GM19467 (cell line): Measurements from ENCODE around the gene ZNF66.
A peak's percentile ranks its signal among the peaks of the same experiment; 100 is the strongest.
"Not testable (repeated sequence)": the region's sequence is repeated elsewhere in the genome, so short reads cannot be mapped to it uniquely, and the experiment has no call there.

Experiments
- ATAC-seq: cut with Tn5 transposase; IDR thresholded peaks from one replicate; pipeline ENCODE4 v1.9.1; 2021; ENCODE audit warnings: mild to moderate bottlenecking, moderate library complexity; ENCODE audit not compliant: unreplicated experiment

Gene ZNF66

DNA sequence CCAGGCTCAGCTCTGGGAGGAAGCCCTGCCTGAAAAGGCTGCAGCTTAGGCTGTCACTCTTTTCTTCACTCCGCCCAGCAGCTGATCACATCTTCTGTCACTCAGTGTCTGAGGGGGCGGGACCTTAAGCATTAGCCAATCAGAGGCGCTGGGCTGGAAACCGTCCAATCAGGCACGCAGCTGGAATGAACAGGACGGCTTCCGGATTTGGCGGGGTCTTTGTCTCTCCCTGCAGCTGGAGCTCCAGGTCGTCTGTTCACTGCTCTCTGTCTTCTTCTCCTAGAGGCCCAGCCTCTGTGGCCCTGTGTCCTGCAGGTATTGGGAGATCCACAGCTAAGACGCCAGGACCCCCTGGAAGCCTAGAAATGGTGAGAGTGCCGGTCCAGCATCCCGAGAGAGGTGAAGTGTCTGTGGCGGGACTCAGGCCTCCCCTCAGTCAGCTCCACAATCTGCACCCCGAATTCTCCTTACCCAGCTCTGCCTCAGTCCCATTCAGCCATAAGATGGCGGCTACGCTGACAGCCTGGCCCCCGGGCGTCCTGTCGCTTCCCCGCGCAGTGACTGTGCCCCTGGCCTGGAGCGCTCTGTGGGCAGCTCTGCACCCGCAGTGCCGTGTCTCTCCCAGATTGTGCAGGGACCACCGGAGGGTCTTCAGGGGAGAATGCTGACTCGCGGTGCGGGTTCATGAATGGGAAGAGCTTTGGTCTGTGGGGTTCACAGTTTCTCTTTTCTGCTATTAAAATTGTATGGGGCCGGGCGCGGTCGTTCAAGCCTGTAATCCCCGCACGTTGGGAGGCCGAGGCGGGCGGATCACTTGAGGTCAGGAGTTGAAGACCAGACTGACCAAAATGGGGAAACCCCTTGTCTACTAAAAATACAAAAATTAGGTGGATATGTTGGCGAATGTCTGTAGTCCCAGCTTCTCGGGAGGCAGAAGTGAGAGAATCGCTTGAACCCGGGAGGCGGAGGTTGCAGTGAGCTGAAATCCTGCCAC is at the start of gene ZNF66:
ZNF66 (plus strand) TSS at position 222 of the 994 bp plus-strand sequence; CDS start at position 366, 144 bp downstream.
- peak; percentile 91 for ATAC-seq

DNA sequence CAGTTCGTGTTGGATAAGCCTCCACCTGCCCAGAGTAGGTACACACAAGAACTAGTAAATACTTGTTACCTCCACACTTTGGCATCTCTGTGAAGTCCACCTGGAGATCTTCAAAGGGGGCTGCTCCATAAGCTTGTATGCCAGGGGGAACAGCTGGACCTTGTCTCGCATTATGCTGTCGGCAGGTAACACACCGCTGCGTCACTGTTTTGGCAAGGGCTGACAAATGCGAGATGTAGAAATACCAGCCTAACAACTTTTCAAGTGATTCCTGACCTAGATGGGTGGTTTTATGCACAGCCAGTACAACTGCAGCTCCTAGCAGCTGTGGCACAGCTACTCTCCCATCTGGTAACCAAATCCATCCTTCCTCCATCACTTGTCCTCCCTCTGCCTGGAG is 25.9 kb upstream of the ZNF66 start:
- ATAC-seq, result not testable (repeated sequence)

GRCh38 chr19:20752291-20752690 is 23.8 kb upstream of the ZNF66 start:
- not testable (repeated sequence) for ATAC-seq

GRCh38 chr19:20769225-20769736 is 6.8 kb upstream of the ZNF66 start:
- ATAC-seq, result not testable (repeated sequence)

- ATAC-seq, result no peak
These were observed 11.7 kb downstream of the ZNF66 start for GRCh38 chr19:20787786-20788185.

DNA sequence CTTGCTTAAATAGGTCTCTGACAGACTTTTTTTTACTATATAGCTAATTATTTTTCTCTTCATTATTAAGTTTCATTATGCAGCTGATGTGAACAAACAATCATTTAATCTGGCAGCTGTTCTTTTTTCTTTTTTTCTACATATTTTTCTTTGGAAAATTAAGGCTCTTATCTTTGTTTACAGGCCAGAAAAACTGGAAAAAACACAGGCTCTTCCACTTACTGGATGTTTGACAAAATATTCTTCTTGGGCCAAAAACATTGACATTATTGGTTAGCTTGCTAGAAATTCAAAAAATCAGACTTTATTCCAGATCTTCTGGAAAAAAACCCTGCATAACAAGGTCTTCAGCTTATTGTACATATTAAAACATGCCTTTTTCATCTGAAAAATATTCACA is 15.7 kb downstream of the ZNF66 start:
- no peak for ATAC-seq

- not testable (repeated sequence) for ATAC-seq
These were observed 30.5 kb downstream of the ZNF66 start for GRCh38 chr19:20806311-20807262.

DNA sequence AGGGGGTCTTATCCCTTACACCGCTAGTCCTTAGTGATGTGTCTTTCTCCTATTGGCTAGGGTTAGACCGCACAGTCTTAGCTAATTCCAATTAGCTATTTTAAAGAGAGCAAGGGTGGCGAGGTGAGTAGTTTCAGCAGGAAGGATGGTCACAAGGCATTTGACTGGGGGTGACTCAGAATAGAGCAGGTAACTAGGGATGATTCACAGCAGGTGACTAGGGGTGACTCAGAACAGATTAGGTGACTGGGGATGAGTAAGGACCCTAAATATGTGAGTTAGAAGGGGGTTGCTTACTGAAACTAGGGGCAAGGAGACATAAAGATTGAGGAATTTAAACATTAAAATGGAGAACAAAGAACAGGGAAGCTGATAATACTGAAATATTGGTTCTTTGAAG is 64.3 kb downstream of the ZNF66 start:
- ATAC-seq, result no peak
